ENCODE measurements around the gene ASPN. TPM values are rescaled to one million over a fixed set of nuclear protein-coding genes. Genes with fewer than 3 reads are reported as not detected.

ASPN gene
- total RNA-seq, 2 experiments from 2014 or later = not detected

- TF ChIP-seq CTCF (conservative IDR thresholded peaks at IDR 0.05; ENCODE audit: low read length) = no peak
- TF ChIP-seq EZH2phosphoT487 (IDR thresholded peaks at IDR 0.05; ENCODE audit: borderline replicate concordance, low read depth, low read length) = no peak
- H3K36me3 ChIP-seq (ENCODE audit: insufficient read depth, low read length) = no peaks in the 10 kb centered on the region
- H3K9me2 ChIP-seq (ENCODE audit: insufficient read depth, low read length) = no peaks in the 10 kb centered on the region
- POLR2A ChIA-PET = interaction anchor here (0.6 to 1.1 kb wide), 2 partner anchors 50 to 1066 kb away, joined by 3 to 4 read pairs; no protein-coding TSS in a partner anchor
- H3K4me2 ChIP-seq (ENCODE audit: low read length) = no peak overlapping the region
- intact Hi-C loops (cut with micrococcal nuclease; ENCODE audit: unreplicated experiment) = no loop called here
- no peaks in the 10 kb centered on the region for H3K79me2 ChIP-seq (ENCODE audit: insufficient read depth, low read depth, low read length)
- no peak overlapping the region for H3K27ac ChIP-seq (ENCODE audit: low read depth, low read length, poor library complexity, severe bottlenecking)
- CTCF ChIA-PET (ENCODE audit: unreplicated experiment) = no interaction called here
- no peak overlapping the region for H3K4me3 ChIP-seq (ENCODE audit: low read depth, low read length, poor library complexity, severe bottlenecking)
- no peaks in the 10 kb centered on the region for H3K9me3 ChIP-seq (ENCODE audit: low read length)
- no TSS peak for BruUV-seq (replicated peaks)
- no peaks in the 10 kb centered on the region for H4K20me1 ChIP-seq (ENCODE audit: insufficient read depth, low read length)
- no peaks in the 10 kb centered on the region for H3K4me1 ChIP-seq (ENCODE audit: insufficient read depth, low read length, poor library complexity, severe bottlenecking)
- DNase-seq (ENCODE audit: low spot score) = no peak
- H2AFZ ChIP-seq (ENCODE audit: low read length) = no peak overlapping the region
These were observed 10.6 kb upstream of the ASPN start for GRCh38 chr9:92492781-92493401.

- no peak for TF ChIP-seq CTCF (conservative IDR thresholded peaks at IDR 0.05; ENCODE audit: low read length)
- TF ChIP-seq EZH2phosphoT487 (IDR thresholded peaks at IDR 0.05; ENCODE audit: borderline replicate concordance, low read depth, low read length) = no peak
- H3K4me3 ChIP-seq (ENCODE audit: low read depth, low read length, poor library complexity, severe bottlenecking) = no peak overlapping the region
- no peaks in the 10 kb centered on the region for H3K79me2 ChIP-seq (ENCODE audit: insufficient read depth, low read depth, low read length)
- H4K20me1 ChIP-seq (ENCODE audit: insufficient read depth, low read length) = no peaks in the 10 kb centered on the region
- POLR2A ChIA-PET = no interaction called here
- CTCF ChIA-PET (ENCODE audit: unreplicated experiment) = no interaction called here
- no peaks in the 10 kb centered on the region for H3K36me3 ChIP-seq (ENCODE audit: insufficient read depth, low read length)
- no peak overlapping the region for H3K27ac ChIP-seq (ENCODE audit: low read depth, low read length, poor library complexity, severe bottlenecking)
- H2AFZ ChIP-seq (ENCODE audit: low read length) = no peak overlapping the region
- H3K4me2 ChIP-seq (ENCODE audit: low read length) = no peak overlapping the region
- no TSS peak for BruUV-seq (replicated peaks)
- H3K9me2 ChIP-seq (ENCODE audit: insufficient read depth, low read length) = no peaks in the 10 kb centered on the region
- intact Hi-C loops (cut with micrococcal nuclease; ENCODE audit: unreplicated experiment) = no loop called here
- no peaks in the 10 kb centered on the region for H3K4me1 ChIP-seq (ENCODE audit: insufficient read depth, low read length, poor library complexity, severe bottlenecking)
- no peak for DNase-seq (ENCODE audit: low spot score)
- no peaks in the 10 kb centered on the region for H3K9me3 ChIP-seq (ENCODE audit: low read length)
These were observed 6.6 kb upstream of the ASPN start for GRCh38 chr9:92488681-92489550.

- Histone ChIP-seq H3K79me2 (ENCODE audit: insufficient read depth, low read depth, low read length) (no peaks in the 10 kb centered on the region), H2AFZ (ENCODE audit: low read length) (no peak overlapping the region), H4K20me1 (ENCODE audit: insufficient read depth, low read length) (no peaks in the 10 kb centered on the region), H3K36me3 (ENCODE audit: insufficient read depth, low read length) (no peaks in the 10 kb centered on the region), H3K4me3 (ENCODE audit: low read depth, low read length, poor library complexity, severe bottlenecking) (no peak overlapping the region), H3K27ac (ENCODE audit: low read depth, low read length, poor library complexity, severe bottlenecking) (no peak overlapping the region), H3K4me2 (ENCODE audit: low read length) (no peak overlapping the region), H3K9me2 (ENCODE audit: insufficient read depth, low read length) (no peaks in the 10 kb centered on the region), H3K9me3 (ENCODE audit: low read length) (no peaks in the 10 kb centered on the region), H3K4me1 (ENCODE audit: insufficient read depth, low read length, poor library complexity, severe bottlenecking) (no peaks in the 10 kb centered on the region)
- ChIA-PET POLR2A (interaction anchor here (0.7 to 1.0 kb wide), 3 partner anchors 12 to 74 kb away, joined by 3 to 7 read pairs (median 4); no protein-coding TSS in a partner anchor), CTCF (ENCODE audit: unreplicated experiment) (no interaction called here)
- no peak for DNase-seq (ENCODE audit: low spot score)
- BruUV-seq (replicated peaks) = no TSS peak
- intact Hi-C loops (cut with micrococcal nuclease; ENCODE audit: unreplicated experiment) = no loop called here
- TF ChIP-seq EZH2phosphoT487 (IDR thresholded peaks at IDR 0.05; ENCODE audit: borderline replicate concordance, low read depth, low read length) (no peak), CTCF (conservative IDR thresholded peaks at IDR 0.05; ENCODE audit: low read length) (no peak)
These were observed 4.1 kb upstream of the ASPN start for GRCh38 chr9:92486371-92486770.
